Right renal cortex interstitium (tissue), 3 donors: ENCODE results near the gene FMNL2. TPM values are rescaled to one million over a fixed set of nuclear protein-coding genes. Genes with fewer than 3 reads are reported as not detected.

Experiments
- DNase-seq, 3 donors: peaks; one replicate each; pipeline ENCODE4 v3.0.0-alpha.2; 2013; ENCODE audit warnings: low read depth in 3 of 3, low spot score in 2 of 3
- polyA plus RNA-seq, 3 donors: library from polyadenylated mRNA; unstranded; fragments of 120-200 nt; gene quantifications; one replicate each; pipeline ENCODE4 v1.2.1, GENCODE V29; 2013; ENCODE audit not compliant: insufficient read length in 3 of 3

FMNL2 gene
- polyA plus RNA-seq, 3 donors: 83.8 to 107 (median 98.2) TPM

DNA sequence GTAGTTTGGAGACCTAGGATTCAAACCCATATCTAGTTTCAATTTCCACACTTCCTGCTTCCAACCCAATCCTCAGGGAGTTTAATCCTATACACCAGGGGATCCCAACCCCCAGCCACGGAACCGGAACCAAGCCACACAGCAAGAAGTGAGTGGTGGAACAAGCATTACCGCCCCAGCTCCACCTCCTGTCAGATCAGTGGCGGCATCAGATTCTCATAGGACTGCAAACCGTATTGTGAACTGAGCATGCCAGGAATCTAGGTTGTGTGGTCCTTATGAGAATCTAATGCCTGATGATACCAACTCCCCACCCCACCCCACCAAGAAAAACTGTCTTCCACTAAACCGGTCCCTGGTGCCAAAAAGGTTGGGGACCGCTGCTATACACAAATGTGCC is 329.8 kb downstream of the FMNL2 start:
- DNase-seq: no peak

DNA sequence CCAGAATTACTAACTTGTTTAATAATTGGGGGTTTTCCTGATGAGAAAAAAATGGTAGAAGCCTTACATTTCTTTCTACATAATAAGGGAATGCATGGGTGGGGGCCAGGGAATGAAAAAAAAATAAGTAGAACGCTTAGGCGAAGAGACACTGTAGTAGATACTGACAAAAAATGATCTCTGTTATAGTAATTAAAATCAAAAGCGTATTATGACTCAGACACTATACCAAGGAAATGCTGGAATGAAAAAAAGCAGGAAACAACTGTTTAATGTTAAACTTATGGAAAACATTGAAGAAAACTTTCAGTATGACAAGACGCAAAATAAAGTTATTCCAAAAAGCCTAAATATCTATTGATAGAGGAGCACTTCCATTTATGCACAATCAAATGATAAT is 339.4 kb downstream of the FMNL2 start:
- DNase-seq: no peak

DNA sequence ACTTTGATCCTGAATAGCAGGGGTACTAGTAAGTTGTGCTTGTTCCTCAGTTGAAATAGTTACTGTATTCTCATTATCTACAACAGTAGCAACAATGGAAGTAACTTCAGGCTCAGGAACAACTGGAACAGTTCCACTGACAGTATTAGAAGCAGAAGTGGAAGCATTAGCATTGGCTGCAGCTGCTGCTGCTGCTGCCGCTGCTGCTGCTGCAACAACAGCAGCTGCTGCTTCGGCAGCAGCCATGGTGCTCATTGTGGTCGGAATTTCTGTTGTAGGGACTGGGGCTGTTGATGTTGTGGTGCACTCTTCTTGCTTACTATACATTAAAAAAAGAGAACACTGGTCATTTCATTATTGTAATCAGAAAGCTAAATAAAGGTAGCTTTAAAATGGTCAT is 341.5 kb downstream of the FMNL2 start:
- DNase-seq: no peak

DNA sequence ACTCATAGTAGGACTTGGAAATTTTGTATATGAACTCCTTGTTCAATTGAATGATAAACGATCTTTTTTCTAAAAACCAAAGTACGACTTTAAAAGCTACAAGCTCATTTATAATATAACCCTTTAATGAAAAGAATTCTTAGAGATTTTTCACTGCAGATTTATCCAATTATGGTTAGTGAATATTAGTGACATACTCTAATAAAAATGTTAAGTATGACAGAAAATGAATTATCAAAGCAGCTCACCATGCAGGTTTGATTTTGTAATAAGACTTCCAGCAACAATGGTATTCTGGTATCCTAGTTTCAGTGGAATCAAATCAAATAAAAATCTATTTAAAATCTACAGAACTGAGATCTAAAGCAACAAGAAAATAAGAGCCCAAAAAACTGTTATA is 343.8 kb downstream of the FMNL2 start:
- no peak for DNase-seq

DNA sequence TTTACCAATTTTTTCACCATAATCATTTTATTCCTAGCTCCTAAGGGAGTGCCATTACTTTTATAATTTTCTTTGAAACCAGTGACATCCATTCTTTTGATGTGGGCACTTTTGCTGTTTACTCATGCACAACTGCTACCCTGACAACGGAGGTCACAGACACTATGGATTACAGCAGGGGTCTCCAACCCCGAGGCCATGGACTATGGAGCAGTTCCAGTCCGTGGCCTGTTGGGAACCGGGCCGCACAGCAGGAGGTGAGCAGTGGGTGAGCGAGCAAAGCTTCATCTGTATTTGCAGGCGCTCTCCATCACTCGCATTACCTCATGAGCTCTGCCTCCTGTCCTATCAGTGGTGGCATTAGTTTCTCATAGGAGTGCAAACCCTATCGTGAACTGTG is 347.7 kb downstream of the FMNL2 start:
- no peak for DNase-seq

DNA sequence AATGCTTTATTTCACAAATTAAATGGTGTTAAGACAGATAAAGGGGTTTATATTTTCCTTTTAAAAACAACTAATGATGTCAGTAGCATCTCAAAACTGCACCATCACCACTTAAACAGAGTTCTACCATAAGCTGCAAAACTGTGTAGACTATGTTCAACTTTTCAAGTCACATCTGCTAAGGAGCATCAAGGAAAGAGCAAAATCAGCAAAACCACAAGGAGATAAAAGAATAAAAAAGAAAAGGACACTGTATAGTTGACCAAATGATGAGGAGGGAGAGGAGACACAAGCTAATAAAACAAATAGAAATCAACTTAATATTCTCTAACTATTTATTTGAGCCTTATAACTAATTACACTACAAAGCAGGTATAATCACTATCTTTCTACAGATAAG is 348.4 kb downstream of the FMNL2 start:
- DNase-seq: no peak

DNA sequence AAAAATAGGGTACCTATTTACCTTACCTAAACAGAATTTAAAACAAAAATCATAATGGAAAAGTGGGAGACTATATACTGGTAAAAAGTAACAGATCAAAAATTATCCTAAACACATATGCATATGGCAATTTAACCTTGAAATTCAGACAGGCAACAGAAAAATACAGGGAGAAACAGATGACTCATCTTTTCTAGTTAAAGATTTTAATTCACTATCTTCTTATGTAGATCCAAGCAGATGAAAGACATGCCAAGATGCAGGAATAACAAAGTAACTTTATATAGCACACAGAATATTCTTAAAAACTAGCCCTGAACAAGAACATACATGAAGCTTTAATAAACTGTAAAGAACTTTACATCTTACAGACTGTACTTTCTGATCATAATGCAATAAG is 351.3 kb downstream of the FMNL2 start:
- no peak for DNase-seq

DNA sequence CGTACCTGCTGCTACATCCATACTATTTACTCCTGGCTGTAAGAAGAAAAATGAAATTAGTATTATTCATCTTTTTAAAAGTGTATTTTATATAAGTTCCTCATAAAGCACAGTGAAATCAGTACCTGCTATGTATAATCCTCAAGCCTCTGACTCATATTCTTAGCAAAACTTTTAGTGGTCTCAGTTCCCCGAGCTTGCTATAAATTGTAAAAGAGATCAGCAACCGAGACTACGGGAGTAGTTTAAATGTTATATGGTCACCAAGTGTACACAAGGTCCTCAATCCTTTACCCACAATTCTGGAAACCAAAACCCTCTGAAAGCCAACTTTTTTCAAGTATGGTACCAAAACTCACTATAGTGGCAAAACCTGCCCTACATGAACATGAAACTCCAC is 358.1 kb downstream of the FMNL2 start:
- DNase-seq: no peak

DNA sequence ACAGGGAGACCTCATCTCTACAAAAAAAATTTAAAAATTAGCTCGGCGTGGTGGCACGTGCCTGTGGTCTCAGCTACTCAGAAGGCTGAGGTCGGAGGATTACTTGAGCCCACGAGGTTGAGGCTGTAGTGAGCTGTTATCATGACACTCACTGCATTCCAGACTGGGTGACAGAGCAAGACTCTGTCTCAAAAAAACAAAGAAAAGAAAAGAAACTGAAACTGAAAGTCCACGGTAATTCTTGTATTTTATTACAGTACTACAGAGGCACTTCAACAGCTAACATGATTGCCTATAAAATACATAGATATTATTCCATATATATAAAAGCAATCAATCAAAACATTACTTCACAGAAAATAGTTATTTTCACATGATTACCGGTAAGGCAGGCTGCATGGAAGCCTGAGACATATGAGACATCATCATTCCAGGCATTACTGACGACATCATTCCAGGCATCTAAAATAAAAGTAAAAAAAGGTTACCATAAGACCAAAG is 359.2 kb downstream of the FMNL2 start:
- DNase-seq: no peak

DNA sequence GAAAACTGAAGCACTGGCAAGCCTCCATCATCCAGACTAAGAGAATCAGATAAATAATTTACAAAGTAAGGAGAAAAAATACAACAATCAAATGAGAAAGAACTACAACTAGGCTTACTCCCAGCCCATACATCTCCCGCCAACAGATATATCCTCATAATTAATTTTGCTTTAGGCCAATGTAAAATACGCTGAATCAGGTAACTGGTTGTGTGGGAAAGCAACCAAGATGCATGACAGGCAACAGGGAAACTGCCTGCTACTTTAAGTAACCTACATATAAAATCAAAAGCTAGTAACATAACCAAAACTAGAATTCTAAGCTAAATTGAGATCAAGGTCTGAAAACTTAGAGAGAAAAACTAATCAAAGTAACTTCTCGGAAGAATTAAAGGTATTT is 360.8 kb downstream of the FMNL2 start:
- DNase-seq: no peak

DNA sequence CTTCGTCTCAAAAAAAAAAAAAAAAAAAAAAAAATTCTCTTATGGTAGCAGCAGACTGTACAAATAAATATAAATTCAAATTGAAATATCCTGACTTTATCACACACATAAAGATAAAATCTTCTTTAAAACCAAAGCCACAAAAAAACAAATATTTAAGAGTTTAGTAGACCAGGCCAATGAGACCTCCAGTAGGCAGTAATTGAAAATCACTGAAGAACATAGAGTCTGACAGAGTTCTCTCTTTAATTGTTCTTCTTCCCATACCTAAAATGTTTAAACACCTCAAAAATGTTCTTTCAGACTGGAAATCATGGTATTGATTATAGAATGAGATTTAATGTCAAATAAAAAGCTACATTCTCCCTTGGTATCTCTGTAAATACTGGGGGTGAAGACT is 361.5 kb downstream of the FMNL2 start:
- no peak for DNase-seq

Other genes starting within 250 kb of the FMNL2 start
- 10 to 100 TPM in 1 of 3 donors, 1 to 10 TPM in 2; 7.4 to 12.5 (median 8.1) TPM for gene CACNB4, start 236.1 kb upstream of the FMNL2 start, polyA plus RNA-seq
- 10 to 100 TPM; 45.8 to 49.0 (median 48.3) TPM for gene STAM2, start 159.4 kb upstream of the FMNL2 start, polyA plus RNA-seq